ENCODE data around the gene TET1. TPM values are rescaled to one million over a fixed set of nuclear protein-coding genes. Genes with fewer than 3 reads are reported as not detected.

Gene TET1
- total RNA-seq, 1 experiment from 2014 or later, result 53.4 TPM

DNA sequence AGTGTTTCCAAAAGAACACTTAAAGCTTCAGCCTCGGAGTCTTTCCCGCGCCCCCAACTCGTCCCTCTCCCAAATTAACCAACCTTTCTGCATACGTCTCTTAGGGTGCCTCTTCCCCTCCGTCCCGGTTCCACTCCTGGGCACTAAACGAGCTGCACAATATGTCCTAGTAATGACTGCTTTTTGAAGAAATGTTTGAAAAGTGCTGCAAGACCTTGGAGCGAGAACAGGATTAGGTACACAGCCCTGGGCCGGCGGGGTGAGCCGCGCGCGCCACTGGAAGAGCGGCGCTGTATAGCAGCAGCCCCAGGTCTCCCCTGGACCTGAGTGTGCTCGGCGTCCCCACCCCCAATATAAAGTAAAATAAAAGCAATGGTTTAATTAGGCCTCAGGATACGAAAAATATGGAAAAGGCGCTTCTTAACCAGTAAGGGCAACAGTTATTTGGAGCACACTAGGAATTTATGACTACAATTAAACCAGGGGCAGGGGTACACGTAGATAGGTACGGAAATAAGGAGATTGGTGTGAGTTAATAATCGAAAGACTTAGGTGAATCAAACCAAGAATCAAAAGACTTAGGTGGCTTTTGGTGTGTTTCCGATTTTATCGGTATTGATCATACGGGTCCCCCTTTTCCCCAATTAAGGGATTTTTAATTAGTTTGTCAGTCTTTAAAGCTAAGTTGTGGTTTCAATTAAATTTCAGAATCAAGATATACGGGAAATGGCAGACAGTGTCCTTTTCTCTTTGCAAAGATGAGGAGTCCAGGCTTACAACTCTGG is 1.9 kb downstream of the TET1 start:
- Histone ChIP-seq H2AK5ac (ENCODE audit: insufficient read length, low read length) (no peak overlapping the region), H3K18ac (ENCODE audit: insufficient read length, low read depth, low read length) (no peak overlapping the region), H3K27ac (ENCODE audit: insufficient read length, low read depth, low read length) (no peak overlapping the region), H2AFZ (ENCODE audit: low read length) (peak overlapping the region; percentile 59), H3K79me2 (ENCODE audit: insufficient read depth, low read length) (peaks cover 41% of the 10 kb centered on the region; the same call in 1 of the 2 replicates), H2BK5ac (ENCODE audit: insufficient read length, low read length) (no peak overlapping the region), H3K4me1 (ENCODE audit: insufficient read depth, low read length) (peaks cover 4% of the 10 kb centered on the region; the same call in 1 of the 2 replicates), H2BK120ac (ENCODE audit: low read depth, low read length, poor library complexity, severe bottlenecking) (no peak overlapping the region), H3K14ac (ENCODE audit: insufficient read depth, low read length) (no peak overlapping the region), H2BK12ac (ENCODE audit: insufficient read length, low read depth, low read length) (no peak overlapping the region), H3K79me1 (ENCODE audit: insufficient read depth, low read depth, low read length, poor library complexity, severe bottlenecking) (no peaks in the 10 kb centered on the region), H3K9me3 (ENCODE audit: control insufficient read depth, low read depth, low read length) (no peaks in the 10 kb centered on the region), H4K91ac (ENCODE audit: insufficient read length, low read depth, low read length) (no peak overlapping the region), H3K4me2 (ENCODE audit: insufficient read depth, insufficient read length, low read length) (peak overlapping the region; percentile 99), H4K20me1 (ENCODE audit: control insufficient read depth, insufficient read depth, insufficient read length) (no peaks in the 10 kb centered on the region), H3K23ac (ENCODE audit: insufficient read length, low read depth, low read length) (no peak overlapping the region), H3K27me3 (ENCODE audit: insufficient read depth, low read length) (no peaks in the 10 kb centered on the region), H3K9ac (ENCODE audit: extremely low read depth, insufficient read length, low read length) (peak overlapping the region; percentile 86), H2BK15ac (ENCODE audit: low read depth, low read length) (no peak overlapping the region; the same call in 1 of the 2 replicates), H4K8ac (replicated peaks; ENCODE audit: insufficient read length, low read depth, low read length) (no peak overlapping the region), H3K4ac (ENCODE audit: low read depth, low read length) (no peak overlapping the region), H4K5ac (ENCODE audit: insufficient read length, low read depth, low read length) (no peak overlapping the region), H3K23me2 (ENCODE audit: insufficient read length, low read depth, low read length, poor library complexity, severe bottlenecking) (peaks cover 19% of the 10 kb centered on the region), H3T11ph (ENCODE audit: low read length) (no peak overlapping the region), H3K56ac (ENCODE audit: insufficient read length, low read depth, low read length) (no peak overlapping the region), H2BK20ac (ENCODE audit: low read depth, low read length, poor library complexity, severe bottlenecking) (no peak overlapping the region)
- DNase-seq, result peak; percentile 53
- peaks cover 5% of the 10 kb centered on the region for H3K27me3 Mint-ChIP-seq (ENCODE audit: low read depth)
- TF ChIP-seq, protein P1, sequence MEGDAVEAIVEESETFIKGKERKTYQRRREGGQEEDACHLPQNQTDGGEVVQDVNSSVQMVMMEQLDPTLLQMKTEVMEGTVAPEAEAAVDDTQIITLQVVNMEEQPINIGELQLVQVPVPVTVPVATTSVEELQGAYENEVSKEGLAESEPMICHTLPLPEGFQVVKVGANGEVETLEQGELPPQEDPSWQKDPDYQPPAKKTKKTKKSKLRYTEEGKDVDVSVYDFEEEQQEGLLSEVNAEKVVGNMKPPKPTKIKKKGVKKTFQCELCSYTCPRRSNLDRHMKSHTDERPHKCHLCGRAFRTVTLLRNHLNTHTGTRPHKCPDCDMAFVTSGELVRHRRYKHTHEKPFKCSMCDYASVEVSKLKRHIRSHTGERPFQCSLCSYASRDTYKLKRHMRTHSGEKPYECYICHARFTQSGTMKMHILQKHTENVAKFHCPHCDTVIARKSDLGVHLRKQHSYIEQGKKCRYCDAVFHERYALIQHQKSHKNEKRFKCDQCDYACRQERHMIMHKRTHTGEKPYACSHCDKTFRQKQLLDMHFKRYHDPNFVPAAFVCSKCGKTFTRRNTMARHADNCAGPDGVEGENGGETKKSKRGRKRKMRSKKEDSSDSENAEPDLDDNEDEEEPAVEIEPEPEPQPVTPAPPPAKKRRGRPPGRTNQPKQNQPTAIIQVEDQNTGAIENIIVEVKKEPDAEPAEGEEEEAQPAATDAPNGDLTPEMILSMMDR (conservative IDR thresholded peaks at IDR 0.05), result no peak
- H3K4me3 Mint-ChIP-seq, result peak overlapping the region; percentile 93 to 95
- WGBS (ENCODE audit: extremely low coverage, insufficient read length, low lambda C conversion rate), result no CpG with 5 or more reads among the region's 28 CpGs
- peak overlapping the region; percentile 89 to 95 (median 89) for H3K27ac Mint-ChIP-seq
- H3K9me3 Mint-ChIP-seq, result no peaks in the 10 kb centered on the region; a peak in 1 of 5 replicates
- peaks cover 8 to 14% (median 12%) of the 10 kb centered on the region in 3 experiments for H3K36me3 Mint-ChIP-seq (ENCODE audit: insufficient read depth in 1 of 3, low read depth in 3 of 3)
- peaks cover 49 to 51% of the 10 kb centered on the region in 2 experiments for H3K4me1 Mint-ChIP-seq
